GM23248 (cell line): Measurements from ENCODE around the gene NMUR1. TPM values are rescaled to one million over a fixed set of nuclear protein-coding genes. Genes with fewer than 3 reads are reported as not detected.
"Not testable (repeated sequence)": the region's sequence is repeated elsewhere in the genome, so short reads cannot be mapped to it uniquely, and the experiment has no call there.

Experiments
- DNase-seq: peaks from one replicate; pipeline ENCODE4 v3.0.0-alpha.2; 2015
- H2AFZ ChIP-seq: fragments of 200-600 bp; sonication (generic); 2 replicates; pipeline ENCODE4 v1.6.1; 2016; ENCODE audit warnings: antibody characterized with exemption
- H3F3A ChIP-seq: fragments of 200-600 bp; sonication (generic); 2 replicates; pipeline ENCODE4 v1.6.1; 2016; ENCODE audit warnings: mild to moderate bottlenecking, antibody characterized with exemption, mixed run types; ENCODE audit not compliant: insufficient read depth
- H3K27ac ChIP-seq: fragments of 200-600 bp; sonication (generic); 2 replicates; pipeline ENCODE4 v1.5.1; 2016; ENCODE audit warnings: mild to moderate bottlenecking
- H3K27me3 ChIP-seq: fragments of 200-600 bp; sonication (generic); replicated peaks from 2 replicates; pipeline ENCODE4 v1.6.1; 2016; ENCODE audit warnings: mild to moderate bottlenecking; ENCODE audit not compliant: insufficient read depth
- H3K36me3 ChIP-seq: fragments of 200-600 bp; sonication (generic); 2 replicates; pipeline ENCODE4 v1.6.1; 2016; ENCODE audit warnings: low read depth, mild to moderate bottlenecking
- H3K4me1 ChIP-seq: fragments of 200-600 bp; sonication (generic); 2 replicates; pipeline ENCODE4 v1.6.1; 2016; ENCODE audit warnings: mild to moderate bottlenecking; ENCODE audit not compliant: insufficient read depth
- H3K4me2 ChIP-seq: fragments of 200-600 bp; sonication (generic); one replicate; pipeline ENCODE4 v1.6.1; 2016; ENCODE audit warnings: mild to moderate bottlenecking; ENCODE audit not compliant: unreplicated experiment
- H3K4me3 ChIP-seq: fragments of 200-600 bp; sonication (generic); 2 replicates; pipeline ENCODE4 v1.5.1; 2016; ENCODE audit warnings: mild to moderate bottlenecking
- H3K79me2 ChIP-seq: fragments of 200-600 bp; sonication (generic); 2 replicates; pipeline ENCODE4 v1.6.1; 2016; ENCODE audit warnings: mild to moderate bottlenecking; ENCODE audit not compliant: insufficient read depth
- H3K9ac ChIP-seq: fragments of 200-600 bp; sonication (generic); 2 replicates; pipeline ENCODE4 v1.6.1; 2016; ENCODE audit warnings: mild to moderate bottlenecking
- H3K9me2 ChIP-seq: fragments of 200-600 bp; sonication (generic); 2 replicates; pipeline ENCODE4 v1.6.1; 2016; ENCODE audit warnings: mixed run types, mild to moderate bottlenecking, moderate library complexity; ENCODE audit not compliant: insufficient read depth
- H3K9me3 ChIP-seq: fragments of 200-600 bp; sonication (generic); one replicate; pipeline ENCODE4 v1.6.1; 2017; ENCODE audit warnings: low read depth
- H4K20me1 ChIP-seq: fragments of 200-600 bp; sonication (generic); 2 replicates; pipeline ENCODE4 v1.6.0; 2016; ENCODE audit not compliant: insufficient read depth
- EZH2 ChIP-seq: fragments of 200-600 bp; sonication (generic); IDR thresholded peaks from 2 replicates; pipeline ENCODE4 v1.6.1; 2018; ENCODE audit warnings: antibody characterized with exemption, mild to moderate bottlenecking; ENCODE audit not compliant: insufficient read depth, poor library complexity, severe bottlenecking
- EZH2phosphoT487 ChIP-seq: fragments of 200-600 bp; sonication (generic); IDR thresholded peaks from 2 replicates; pipeline ENCODE4 v1.6.1; 2018; ENCODE audit warnings: antibody characterized with exemption, moderate library complexity, mild to moderate bottlenecking, low read depth; ENCODE audit not compliant: insufficient read depth
- WGBS, 2 experiments: methylation state at CpG; one replicate each; pipeline ENCODE4 v1.1.6; 2015 to 2017; ENCODE audit warnings: low lambda C conversion rate in 2 of 2, low coverage in 1 of 2; ENCODE audit errors: missing lambda C conversion rate in 2 of 2; 5-methylcytosine and 5-hydroxymethylcytosine counted together
- in situ Hi-C: fragments of 300-500 bp; cut with MboI; formaldehyde crosslinking; loops from 2 replicates; pipeline ENCODE4 v1.15.0; 2020
- polyA plus RNA-seq: library from polyadenylated mRNA; unstranded; fragments of >200 nt; fragmentation: Nextera tagmentation; extraction: Ambion mirVana; gene quantifications from 2 replicates; pipeline ENCODE4 v1.2.1, GENCODE V29; 2016
- total RNA-seq: library from RNA; depleted of rRNA; stranded (reverse); fragments of >200 nt; shearing (Covaris generic); gene quantifications from 2 replicates; pipeline ENCODE4 v1.2.3, GENCODE V29; 2014; rRNA removed

The NMUR1 gene
- total RNA-seq (not detected in 2 replicates), polyA plus RNA-seq (not detected in 2 replicates)

- Histone ChIP-seq H2AFZ (peak within 1 kb of the TSS; percentile 27; the same call in 1 of the 2 replicates), H3K4me1 (no peaks in the 10 kb centered on the region), H3F3A (no peaks in the 10 kb centered on the region), H3K27me3 (peaks cover 12% of the 10 kb centered on the region), H3K9me3 (no peaks in the 10 kb centered on the region), H3K27ac (no peak within 1 kb of the TSS), H3K4me2 (peak within 1 kb of the TSS; percentile 3), H3K36me3 (no peaks in the 10 kb centered on the region), H3K9ac (no peak within 1 kb of the TSS), H3K4me3 (peak within 1 kb of the TSS; percentile 38), H4K20me1 (no peaks in the 10 kb centered on the region), H3K79me2 (no peaks in the 10 kb centered on the region), H3K9me2 (no peaks in the 10 kb centered on the region)
- TF ChIP-seq EZH2 = no peak
- TF ChIP-seq EZH2phosphoT487 = no peak
- DNase-seq = peak; percentile 63
- in situ Hi-C loops = no loop called here
- 13 to 21% methylated on average over 45 to 77 of the region's 85 CpGs for WGBS, 2 experiments
Observed at GRCh38 chr2:231530099-231531011, at the start of gene NMUR1. Gene NMUR1, minus strand, starts transcription at chr2:231530445. Its CDS starts 84 bp downstream, at chr2:231530361.

DNA sequence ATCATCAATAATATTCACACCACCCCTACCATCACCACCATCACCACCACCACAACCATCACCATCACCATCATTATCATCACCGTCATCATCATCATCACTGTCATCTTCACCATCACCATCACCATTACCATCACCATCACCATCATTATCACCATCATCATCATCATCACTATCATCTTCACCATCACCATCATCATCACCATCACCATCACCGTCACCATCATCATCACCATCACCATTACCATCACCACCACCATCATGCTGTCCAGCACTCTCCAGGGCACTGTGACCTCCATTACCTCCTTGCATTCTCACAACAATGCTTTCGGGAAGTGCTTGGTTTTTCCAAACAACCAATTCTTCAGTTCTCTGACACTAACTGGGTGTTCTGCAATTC lies 49.3 kb upstream of the NMUR1 start:
- no peaks in the 10 kb centered on the region for H3K36me3 ChIP-seq
- H3K9ac ChIP-seq = no peak overlapping the region
- H3K4me3 ChIP-seq = no peak overlapping the region
- no peaks in the 10 kb centered on the region for H3K9me2 ChIP-seq
- no peak for DNase-seq
- no peaks in the 10 kb centered on the region for H3F3A ChIP-seq
- no peak overlapping the region for H2AFZ ChIP-seq
- no peak overlapping the region for H3K27ac ChIP-seq
- H3K27me3 ChIP-seq = no peaks in the 10 kb centered on the region
- TF ChIP-seq EZH2phosphoT487 (no peak), EZH2 (no peak)
- WGBS, 2 experiments = 82 to 88% methylated on average over 2 to 3 of the region's 3 CpGs
- H3K79me2 ChIP-seq = no peaks in the 10 kb centered on the region
- H3K9me3 ChIP-seq = no peaks in the 10 kb centered on the region
- in situ Hi-C loops = no loop called here
- H3K4me1 ChIP-seq = no peaks in the 10 kb centered on the region
- no peak overlapping the region for H3K4me2 ChIP-seq
- no peaks in the 10 kb centered on the region for H4K20me1 ChIP-seq

- H3K4me1 ChIP-seq, H4K20me1 ChIP-seq, H3F3A ChIP-seq, H3K9me2 ChIP-seq, H3K79me2 ChIP-seq, H2AFZ ChIP-seq, DNase-seq, in situ Hi-C loops, H3K4me3 ChIP-seq, H3K27ac ChIP-seq, H3K9me3 ChIP-seq, H3K4me2 ChIP-seq, H3K9ac ChIP-seq, H3K36me3 ChIP-seq, H3K27me3 ChIP-seq: not testable (repeated sequence)
- 48 to 56% methylated on average over 2 of the region's 2 CpGs for WGBS, 2 experiments
Observed at GRCh38 chr2:231578655-231579054, 48.4 kb upstream of the NMUR1 start.

DNA sequence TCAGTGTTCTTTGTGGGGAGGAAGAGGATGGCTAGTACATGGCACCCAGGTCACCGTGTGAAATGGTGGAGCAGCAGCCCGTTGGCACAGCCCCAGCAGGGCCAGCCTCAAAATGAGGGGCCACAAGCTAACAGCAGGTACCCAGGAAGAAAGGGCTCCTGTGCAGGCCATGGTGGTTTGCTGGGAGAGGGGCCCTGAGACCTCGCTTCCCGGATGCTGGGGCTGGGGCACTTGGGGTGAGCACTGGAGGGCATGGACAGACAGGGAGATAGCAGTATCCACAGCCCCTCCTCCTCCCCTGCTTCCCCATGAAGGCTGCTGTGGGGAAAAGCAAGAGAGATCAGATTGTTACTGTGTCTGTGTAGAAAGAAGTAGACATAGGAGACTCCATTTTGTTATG lies 46.2 kb upstream of the NMUR1 start:
- no peaks in the 10 kb centered on the region for H3F3A ChIP-seq
- no peak overlapping the region for H3K4me3 ChIP-seq
- TF ChIP-seq EZH2 = no peak
- H3K27me3 ChIP-seq = no peaks in the 10 kb centered on the region
- no peak overlapping the region for H3K27ac ChIP-seq
- no peak for DNase-seq
- H3K79me2 ChIP-seq = no peaks in the 10 kb centered on the region
- no peaks in the 10 kb centered on the region for H3K9me2 ChIP-seq
- H3K9ac ChIP-seq = no peak overlapping the region
- WGBS, 2 experiments = 44 to 56% methylated on average over 4 of the region's 4 CpGs
- in situ Hi-C loops = no loop called here
- no peaks in the 10 kb centered on the region for H3K9me3 ChIP-seq
- no peak overlapping the region for H2AFZ ChIP-seq
- no peaks in the 10 kb centered on the region for H4K20me1 ChIP-seq
- H3K4me1 ChIP-seq = no peaks in the 10 kb centered on the region
- H3K4me2 ChIP-seq = no peak overlapping the region
- H3K36me3 ChIP-seq = no peaks in the 10 kb centered on the region
